HS-5 (cell line): ENCODE results near the gene CREBBP.
A peak's percentile ranks its signal among the peaks of the same experiment; 100 is the strongest.

Experiments
- DNase-seq: peaks from one replicate; pipeline ENCODE4 v3.0.0-alpha.2; 2012; ENCODE audit warnings: low read depth

Gene CREBBP

GRCh38 chr16:3825103-3825502 is 55.4 kb downstream of the CREBBP start:
- peak; percentile 46 for DNase-seq

- DNase-seq = no peak
Observed at GRCh38 chr16:3824121-3824795, 56.3 kb downstream of the CREBBP start.

GRCh38 chr16:3823427-3823826 is 57.1 kb downstream of the CREBBP start:
- no peak for DNase-seq

GRCh38 chr16:3822366-3823045 is 58.0 kb downstream of the CREBBP start:
- no peak for DNase-seq

- DNase-seq = no peak
Observed at GRCh38 chr16:3821184-3821583, 59.3 kb downstream of the CREBBP start.

- peak; percentile 82 for DNase-seq
Observed at GRCh38 chr16:3819746-3820724, 60.5 kb downstream of the CREBBP start.

GRCh38 chr16:3819175-3819527 is 61.4 kb downstream of the CREBBP start:
- DNase-seq = no peak

- no peak for DNase-seq
Observed at GRCh38 chr16:3816326-3816725, 64.2 kb downstream of the CREBBP start.

GRCh38 chr16:3814755-3815154 is 65.8 kb downstream of the CREBBP start:
- DNase-seq = no peak

GRCh38 chr16:3812469-3813172 is 67.9 kb downstream of the CREBBP start:
- no peak for DNase-seq

GRCh38 chr16:3810818-3811217 is 69.7 kb downstream of the CREBBP start:
- DNase-seq = no peak

- DNase-seq = no peak
Observed at GRCh38 chr16:3810198-3810664, 70.3 kb downstream of the CREBBP start.

- DNase-seq = no peak
Observed at GRCh38 chr16:3808308-3809063, 72.0 kb downstream of the CREBBP start.

GRCh38 chr16:3807425-3808123 is 72.9 kb downstream of the CREBBP start:
- no peak for DNase-seq

- DNase-seq = no peak
Observed at GRCh38 chr16:3804426-3805016, 76.0 kb downstream of the CREBBP start.

GRCh38 chr16:3800477-3801270 is 79.8 kb downstream of the CREBBP start:
- no peak for DNase-seq

GRCh38 chr16:3800019-3800418 is 80.5 kb downstream of the CREBBP start:
- no peak for DNase-seq

- DNase-seq = no peak
Observed at GRCh38 chr16:3799354-3799753, 81.2 kb downstream of the CREBBP start.

- DNase-seq = no peak
Observed at GRCh38 chr16:3798838-3799237, 81.7 kb downstream of the CREBBP start.
